GM20000 (cell line): ENCODE data around the gene VASN.
A peak's percentile ranks its signal among the peaks of the same experiment; 100 is the strongest.

Experiments
- DNase-seq: peaks from one replicate; pipeline ENCODE4 v3.0.0; 2012; ENCODE audit warnings: low spot score
- TF ChIP-seq, protein P1 (sequence below): IDR thresholded peaks from 2 replicates; pipeline ENCODE4 v1.5.1; 2012; ENCODE audit warnings: mild to moderate bottlenecking, control low read depth; ENCODE audit errors: extremely low read depth, missing control alignments

The VASN gene

DNA sequence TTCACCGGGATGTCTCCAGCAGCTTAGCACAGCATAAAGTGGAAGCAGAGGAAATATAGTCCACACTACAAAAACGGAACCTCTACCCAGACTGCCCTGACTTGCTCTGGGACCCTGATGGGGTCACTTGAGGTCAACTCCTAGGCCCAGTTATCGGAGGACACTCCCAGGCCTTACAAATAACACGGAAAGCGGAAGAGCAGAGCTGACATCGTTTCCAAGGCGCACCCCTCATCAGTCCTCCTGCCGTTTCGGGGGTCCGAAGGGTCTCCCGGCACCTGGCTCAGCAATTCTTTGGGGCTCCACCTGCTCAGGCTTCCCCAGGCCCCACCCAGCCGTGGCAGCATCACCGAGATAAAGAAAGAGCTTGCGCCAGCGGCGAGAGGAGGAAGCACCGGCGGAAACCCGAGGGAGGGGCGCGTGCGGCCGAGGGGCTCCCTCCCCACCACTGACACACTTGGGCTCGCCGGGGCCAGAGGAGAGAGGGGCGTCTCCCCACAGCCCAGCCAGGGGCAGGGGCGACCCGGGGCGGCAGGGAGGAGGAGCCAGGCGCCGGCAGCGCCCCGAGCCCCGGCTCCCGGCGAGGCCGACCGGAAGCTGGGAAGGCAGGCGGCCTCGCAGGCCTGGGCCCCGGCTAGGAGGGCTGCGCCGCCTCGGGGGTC is 44.0 kb downstream of the VASN start:
- TF ChIP-seq, protein P1, sequence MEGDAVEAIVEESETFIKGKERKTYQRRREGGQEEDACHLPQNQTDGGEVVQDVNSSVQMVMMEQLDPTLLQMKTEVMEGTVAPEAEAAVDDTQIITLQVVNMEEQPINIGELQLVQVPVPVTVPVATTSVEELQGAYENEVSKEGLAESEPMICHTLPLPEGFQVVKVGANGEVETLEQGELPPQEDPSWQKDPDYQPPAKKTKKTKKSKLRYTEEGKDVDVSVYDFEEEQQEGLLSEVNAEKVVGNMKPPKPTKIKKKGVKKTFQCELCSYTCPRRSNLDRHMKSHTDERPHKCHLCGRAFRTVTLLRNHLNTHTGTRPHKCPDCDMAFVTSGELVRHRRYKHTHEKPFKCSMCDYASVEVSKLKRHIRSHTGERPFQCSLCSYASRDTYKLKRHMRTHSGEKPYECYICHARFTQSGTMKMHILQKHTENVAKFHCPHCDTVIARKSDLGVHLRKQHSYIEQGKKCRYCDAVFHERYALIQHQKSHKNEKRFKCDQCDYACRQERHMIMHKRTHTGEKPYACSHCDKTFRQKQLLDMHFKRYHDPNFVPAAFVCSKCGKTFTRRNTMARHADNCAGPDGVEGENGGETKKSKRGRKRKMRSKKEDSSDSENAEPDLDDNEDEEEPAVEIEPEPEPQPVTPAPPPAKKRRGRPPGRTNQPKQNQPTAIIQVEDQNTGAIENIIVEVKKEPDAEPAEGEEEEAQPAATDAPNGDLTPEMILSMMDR = no peak
- no peak for DNase-seq

DNA sequence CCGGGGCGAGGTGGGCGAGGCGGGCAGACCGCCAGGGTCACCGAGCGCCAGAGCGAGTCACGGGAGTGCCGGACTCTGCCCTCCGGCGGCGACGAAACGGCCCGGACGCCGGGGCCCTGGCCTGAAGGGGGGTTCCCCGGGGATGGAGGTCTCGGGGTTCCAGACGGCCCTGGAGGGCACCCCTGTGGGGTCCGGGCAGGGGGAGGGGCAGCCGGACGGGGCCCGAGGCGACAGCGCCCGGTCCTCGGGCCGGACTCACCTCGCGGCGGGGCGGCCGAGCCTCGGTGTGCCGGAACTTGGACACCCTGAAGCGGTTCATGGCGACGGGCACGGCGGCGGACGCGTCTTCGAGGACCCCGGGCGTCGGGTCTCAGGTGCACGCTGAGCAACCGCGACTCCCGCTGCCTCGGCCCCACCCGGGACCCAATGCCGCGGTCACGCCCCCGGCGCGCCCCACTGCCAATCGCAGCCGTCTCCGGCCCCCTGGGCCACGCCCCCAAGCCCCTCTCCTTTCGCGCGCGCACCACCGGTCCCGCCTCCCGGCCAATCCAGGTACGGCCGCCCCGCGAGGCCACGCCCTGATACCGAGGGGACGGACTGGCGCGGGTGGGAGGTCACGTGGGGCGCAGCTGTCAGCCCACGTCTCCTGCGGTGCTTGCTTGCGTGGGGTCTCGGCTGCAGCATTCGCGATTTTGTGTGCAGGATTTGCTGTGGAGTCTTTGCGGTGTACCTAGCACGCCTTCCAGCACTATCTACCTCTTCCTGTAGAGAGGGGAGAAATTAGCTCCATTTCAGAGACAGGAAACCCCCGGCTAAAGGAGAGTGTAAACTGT is 44.8 kb downstream of the VASN start, which contains the start of gene CORO7:
Gene CORO7, minus strand, starts transcription at position 397 of the 833 bp plus-strand sequence. Its CDS starts 78 bp downstream, at position 319.
- DNase-seq = peak; percentile 97
- TF ChIP-seq, protein P1 = no peak

DNA sequence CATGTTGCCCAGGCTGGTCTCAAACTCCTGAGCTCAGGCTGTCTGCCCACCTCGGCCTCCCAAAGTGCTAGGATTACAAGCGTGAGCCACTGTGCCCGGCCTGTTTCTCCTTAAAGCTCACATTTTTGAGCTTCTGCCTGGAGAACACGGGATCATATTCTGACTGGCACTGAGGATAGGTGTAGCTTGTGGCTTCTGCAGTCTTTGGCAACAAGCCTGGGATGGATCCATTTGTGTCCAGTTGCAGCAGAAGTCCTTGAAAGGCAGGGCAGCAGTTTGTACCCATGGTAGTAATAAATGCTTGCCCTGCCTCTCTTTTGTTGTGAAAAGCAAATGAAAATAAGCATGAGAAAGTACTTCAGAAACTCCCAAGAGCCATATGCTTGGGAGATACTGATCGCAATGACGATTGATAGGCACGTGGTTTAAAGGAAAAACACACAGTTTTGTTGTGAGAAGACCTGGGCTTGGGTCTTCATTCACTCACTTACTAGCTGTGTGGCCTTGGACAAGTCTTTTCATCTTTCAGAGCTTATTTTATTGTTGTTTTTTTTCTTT is 47.8 kb downstream of the VASN start:
- DNase-seq = no peak
- TF ChIP-seq, protein P1 = no peak

DNA sequence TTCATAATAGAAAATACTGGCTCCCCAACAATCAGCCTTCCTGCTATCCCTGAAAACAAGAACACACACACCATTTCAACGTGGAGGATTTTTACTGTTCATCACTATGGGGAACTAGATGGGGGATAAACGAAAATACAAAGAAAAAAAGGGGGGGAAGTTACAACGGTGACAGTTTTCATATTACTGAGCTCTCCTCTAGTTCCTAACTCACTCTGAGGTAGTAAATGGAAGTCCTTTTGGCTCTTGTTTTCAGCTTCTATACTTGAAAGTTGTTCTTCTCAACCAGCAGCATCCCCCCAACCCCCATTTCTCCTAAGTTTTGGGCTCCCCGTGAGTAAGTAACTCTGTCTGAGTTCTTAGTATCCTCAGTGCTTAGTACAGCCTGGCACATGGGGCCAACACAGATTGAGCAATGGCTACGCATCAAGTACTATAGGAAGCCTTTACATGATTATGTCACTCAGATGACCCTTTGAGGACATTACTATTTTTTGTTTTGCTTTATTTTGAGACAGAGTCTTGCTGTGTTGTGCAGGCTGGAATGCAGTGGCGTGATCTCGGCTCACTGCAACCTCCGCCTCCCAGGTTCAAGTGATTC is 49.0 kb downstream of the VASN start:
- DNase-seq = no peak
- TF ChIP-seq, protein P1 = no peak

DNA sequence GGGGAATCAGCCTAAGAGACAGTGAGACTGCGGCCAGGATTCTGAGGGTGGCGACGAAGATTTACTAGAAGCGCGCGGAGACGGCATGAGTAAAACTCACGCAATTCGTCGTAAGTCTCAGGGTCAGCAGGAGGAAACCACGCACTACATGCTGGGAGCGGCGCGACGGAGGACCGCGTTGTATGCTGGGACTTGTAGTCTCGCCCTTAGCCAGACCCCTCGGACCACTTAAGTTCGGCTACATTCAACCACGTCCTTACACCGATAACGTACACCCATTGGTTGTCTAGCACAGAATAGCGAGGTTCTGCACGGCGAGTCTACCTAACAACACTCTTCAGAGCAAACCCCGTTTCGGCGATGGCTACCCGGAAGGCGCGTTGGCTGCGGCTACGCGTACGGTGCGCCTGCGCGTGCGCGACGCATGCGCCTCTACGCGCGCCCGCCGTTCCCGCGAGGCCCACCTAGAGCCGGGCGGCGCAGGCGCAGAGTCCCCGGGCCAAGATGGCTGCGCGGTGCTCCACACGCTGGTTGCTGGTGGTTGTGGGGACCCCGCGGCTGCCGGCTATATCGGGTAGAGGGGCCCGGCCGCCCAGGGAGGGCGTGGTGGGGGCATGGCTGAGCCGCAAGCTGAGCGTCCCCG is 53.9 kb downstream of the VASN start, which contains the start of gene DNAJA3:
Gene DNAJA3, plus strand, starts transcription at position 491 of the 643 bp plus-strand sequence. Its CDS starts 14 bp downstream, at position 505.
- TF ChIP-seq, protein P1 = no peak
- peak; percentile 95 for DNase-seq

DNA sequence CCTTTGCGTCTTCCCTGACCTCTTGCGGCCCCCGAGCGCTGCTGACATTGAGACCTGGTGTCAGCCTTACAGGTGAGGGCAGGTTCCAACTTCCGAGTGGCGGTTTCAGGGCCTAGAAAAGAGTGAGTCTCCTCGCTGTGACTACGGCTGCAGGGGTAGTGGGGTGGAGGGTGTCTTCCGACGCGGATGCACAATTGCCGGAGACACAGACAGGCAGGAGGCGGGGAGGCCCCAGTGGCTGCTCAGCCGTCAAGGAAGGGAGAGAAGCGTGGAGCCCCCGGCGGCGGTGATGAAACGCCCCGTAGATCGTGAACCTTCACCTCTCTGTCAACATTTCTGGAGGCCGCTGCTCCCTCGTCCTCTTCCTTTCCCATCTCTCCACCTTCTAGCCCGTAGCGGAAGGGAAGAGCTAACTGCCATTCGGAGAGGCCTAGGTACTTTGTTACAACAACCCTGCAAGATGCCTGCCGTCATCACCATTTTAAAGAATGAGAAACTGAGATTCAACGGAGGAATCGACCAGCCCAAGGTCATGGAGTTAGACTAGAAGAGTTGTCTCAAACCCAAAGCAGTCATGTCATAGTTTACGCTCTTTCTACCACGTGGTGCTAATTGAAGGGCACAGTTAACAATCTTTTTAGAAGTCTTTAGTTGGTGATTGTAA is 54.5 kb downstream of the VASN start:
- TF ChIP-seq, protein P1 = no peak
- DNase-seq = no peak
